ENCODE results near the gene QRICH1.
"Not testable (repeated sequence)": the region's sequence is repeated elsewhere in the genome, so short reads cannot be mapped to it uniquely, and the experiment has no call there.

Gene QRICH1

GRCh38 chr3:49017229-49017970 is 76.5 kb downstream of the QRICH1 start:
- DNase-seq (ENCODE audit: low read depth in 2 of 2) = no peak

GRCh38 chr3:49016414-49017228 is 77.2 kb downstream of the QRICH1 start:
- no peak for DNase-seq (ENCODE audit: low read depth in 2 of 2)

- no peak for DNase-seq (ENCODE audit: low read depth in 2 of 2)
Measured at GRCh38 chr3:49015765-49016164, 78.1 kb downstream of the QRICH1 start.

- DNase-seq (ENCODE audit: low read depth in 2 of 2) = no peak
Measured at GRCh38 chr3:49015072-49015471, 78.8 kb downstream of the QRICH1 start.

GRCh38 chr3:49013738-49014660 is 79.9 kb downstream of the QRICH1 start:
- DNase-seq (ENCODE audit: low read depth in 2 of 2) = no peak

- DNase-seq (ENCODE audit: low read depth in 2 of 2) = no peak
Measured at GRCh38 chr3:49013113-49013737, 80.6 kb downstream of the QRICH1 start.

GRCh38 chr3:49012441-49013017 is 81.3 kb downstream of the QRICH1 start:
- no peak for DNase-seq (ENCODE audit: low read depth in 2 of 2)

GRCh38 chr3:49009396-49009795 is 84.5 kb downstream of the QRICH1 start:
- no peak for DNase-seq (ENCODE audit: low read depth in 2 of 2)

- DNase-seq (ENCODE audit: low read depth in 2 of 2) = not testable (repeated sequence)
Measured at GRCh38 chr3:49008627-49009026, 85.2 kb downstream of the QRICH1 start.

GRCh38 chr3:49007771-49008528 is 85.9 kb downstream of the QRICH1 start:
- DNase-seq (ENCODE audit: low read depth in 2 of 2) = peak; percentile 82 to 86

GRCh38 chr3:49007068-49007770 is 86.7 kb downstream of the QRICH1 start, which contains the start of gene WDR6:
WDR6 (plus strand) TSS chr3:49007391; CDS start chr3:49007432, 41 bp downstream.
- peak; percentile 94 to 97 for DNase-seq (ENCODE audit: low read depth in 2 of 2)

GRCh38 chr3:49006408-49007067 is 87.3 kb downstream of the QRICH1 start:
- DNase-seq (ENCODE audit: low read depth in 2 of 2) = no peak

- DNase-seq (ENCODE audit: low read depth in 2 of 2) = no peak
Measured at GRCh38 chr3:49005998-49006397, 87.9 kb downstream of the QRICH1 start.

GRCh38 chr3:49005303-49005680 is 88.6 kb downstream of the QRICH1 start:
- DNase-seq (ENCODE audit: low read depth in 2 of 2) = no peak

- no peak for DNase-seq (ENCODE audit: low read depth in 2 of 2)
Measured at GRCh38 chr3:49004352-49005302, 89.2 kb downstream of the QRICH1 start.

GRCh38 chr3:49001155-49001554 is 92.7 kb downstream of the QRICH1 start:
- no peak for DNase-seq (ENCODE audit: low read depth in 2 of 2)

- DNase-seq (ENCODE audit: low read depth in 2 of 2) = no peak
Measured at GRCh38 chr3:48999085-48999858, 94.6 kb downstream of the QRICH1 start.

All from stimulated activated CD4-positive, alpha-beta T cell treated with anti-CD3 and anti-CD28 coated beads, Interleukin-4, amount 100 ng/mL, for 48 hours (primary cell).